ENCODE data around the gene PAF1. TPM values are rescaled to one million over a fixed set of nuclear protein-coding genes. Genes with fewer than 3 reads are reported as not detected.
A peak's percentile ranks its signal among the peaks of the same experiment; 100 is the strongest.

The PAF1 gene
- total and polyA plus RNA-seq, 2 of the 13 experiments (the other 11 are each of a cell fraction or from before 2014, with no cell fraction given), result 30.2 to 31.1 TPM

- TF ChIP-seq NKX3-1 (CRISPR knock-in tag; IDR thresholded peaks at IDR 0.05) (no peak), ATF7 (IDR thresholded peaks at IDR 0.05) (no peak), ATF7 (CRISPR knock-in tag; IDR thresholded peaks at IDR 0.05) (no peak), ISL2 (CRISPR knock-in tag; IDR thresholded peaks at IDR 0.05) (no peak), BHLHE40 (IDR thresholded peaks at IDR 0.05; ENCODE audit: low read length) (no peak), IRX3 (CRISPR knock-in tag; IDR thresholded peaks at IDR 0.05; ENCODE audit: borderline replicate concordance, low read depth) (no peak), ATF6 (CRISPR knock-in tag; conservative IDR thresholded peaks at IDR 0.05) (no peak), NCOA2 (CRISPR knock-in tag; IDR thresholded peaks at IDR 0.05) (no peak; the same call in none of the 2 replicates), NPAS2 (CRISPR knock-in tag; IDR thresholded peaks at IDR 0.05; ENCODE audit: borderline replicate concordance) (no peak), EED (CRISPR knock-in tag; IDR thresholded peaks at IDR 0.05) (no peak), FOXP1 (IDR thresholded peaks at IDR 0.05) (peak; percentile 3; the same call in 1 of the 2 replicates), FOXP1 (CRISPR knock-in tag; IDR thresholded peaks at IDR 0.05) (no peak), KLF13 (CRISPR knock-in tag; IDR thresholded peaks at IDR 0.05) (no peak), MTA1 (CRISPR knock-in tag; IDR thresholded peaks at IDR 0.05; ENCODE audit: borderline replicate concordance) (0 out of 2 replicates have a peak, but pooled peaks have one; percentile 24), PCBP1 (IDR thresholded peaks at IDR 0.05; ENCODE audit: borderline replicate concordance, low read depth, low read length) (no peak), ZNF292 (CRISPR knock-in tag; IDR thresholded peaks at IDR 0.05; ENCODE audit: borderline replicate concordance, low read depth) (no peak), SCMH1 (CRISPR knock-in tag; IDR thresholded peaks at IDR 0.05; ENCODE audit: borderline replicate concordance) (no peak), ZNF234 (CRISPR knock-in tag; conservative IDR thresholded peaks at IDR 0.05) (no peak), ZNF33B (CRISPR knock-in tag; IDR thresholded peaks at IDR 0.05) (no peak), ZNF678 (CRISPR knock-in tag; IDR thresholded peaks at IDR 0.05) (no peak), CENPX (CRISPR knock-in tag; IDR thresholded peaks at IDR 0.05) (no peak), ZNF496 (CRISPR knock-in tag; IDR thresholded peaks at IDR 0.05; ENCODE audit: insufficient replicate concordance) (no peak), KAT7 (CRISPR knock-in tag; IDR thresholded peaks at IDR 0.05; ENCODE audit: borderline replicate concordance) (peak; percentile 91; the same call in 1 of the 2 replicates)
- TF ChIP-seq, protein P1, sequence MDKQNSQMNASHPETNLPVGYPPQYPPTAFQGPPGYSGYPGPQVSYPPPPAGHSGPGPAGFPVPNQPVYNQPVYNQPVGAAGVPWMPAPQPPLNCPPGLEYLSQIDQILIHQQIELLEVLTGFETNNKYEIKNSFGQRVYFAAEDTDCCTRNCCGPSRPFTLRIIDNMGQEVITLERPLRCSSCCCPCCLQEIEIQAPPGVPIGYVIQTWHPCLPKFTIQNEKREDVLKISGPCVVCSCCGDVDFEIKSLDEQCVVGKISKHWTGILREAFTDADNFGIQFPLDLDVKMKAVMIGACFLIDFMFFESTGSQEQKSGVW (CRISPR knock-in tag; IDR thresholded peaks at IDR 0.05; ENCODE audit: borderline replicate concordance), result no peak
- TF ChIP-seq, protein P2, sequence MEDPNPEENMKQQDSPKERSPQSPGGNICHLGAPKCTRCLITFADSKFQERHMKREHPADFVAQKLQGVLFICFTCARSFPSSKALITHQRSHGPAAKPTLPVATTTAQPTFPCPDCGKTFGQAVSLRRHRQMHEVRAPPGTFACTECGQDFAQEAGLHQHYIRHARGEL (CRISPR knock-in tag; IDR thresholded peaks at IDR 0.05), result no peak
- TF ChIP-seq, protein P3, sequence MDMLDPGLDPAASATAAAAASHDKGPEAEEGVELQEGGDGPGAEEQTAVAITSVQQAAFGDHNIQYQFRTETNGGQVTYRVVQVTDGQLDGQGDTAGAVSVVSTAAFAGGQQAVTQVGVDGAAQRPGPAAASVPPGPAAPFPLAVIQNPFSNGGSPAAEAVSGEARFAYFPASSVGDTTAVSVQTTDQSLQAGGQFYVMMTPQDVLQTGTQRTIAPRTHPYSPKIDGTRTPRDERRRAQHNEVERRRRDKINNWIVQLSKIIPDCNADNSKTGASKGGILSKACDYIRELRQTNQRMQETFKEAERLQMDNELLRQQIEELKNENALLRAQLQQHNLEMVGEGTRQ (IDR thresholded peaks at IDR 0.05; ENCODE audit: low read depth, low read length), result no peak
- TF ChIP-seq, protein P3 (CRISPR knock-in tag; IDR thresholded peaks at IDR 0.05; ENCODE audit: borderline replicate concordance), result no peak; the same call in 1 of the 2 replicates
Observed at GRCh38 chr19:39410017-39410830, 19.3 kb upstream of the PAF1 start (continued).

All from HepG2 (cell line).